ENCODE measurements around the gene ANKRD13A. TPM values are rescaled to one million over a fixed set of nuclear protein-coding genes. Genes with fewer than 3 reads are reported as not detected.

The ANKRD13A gene
- total and polyA plus RNA-seq, 2 of the 8 experiments (the other 6 are each of a cell fraction or from before 2014, with no cell fraction given): 16.8 to 21.4 TPM

DNA sequence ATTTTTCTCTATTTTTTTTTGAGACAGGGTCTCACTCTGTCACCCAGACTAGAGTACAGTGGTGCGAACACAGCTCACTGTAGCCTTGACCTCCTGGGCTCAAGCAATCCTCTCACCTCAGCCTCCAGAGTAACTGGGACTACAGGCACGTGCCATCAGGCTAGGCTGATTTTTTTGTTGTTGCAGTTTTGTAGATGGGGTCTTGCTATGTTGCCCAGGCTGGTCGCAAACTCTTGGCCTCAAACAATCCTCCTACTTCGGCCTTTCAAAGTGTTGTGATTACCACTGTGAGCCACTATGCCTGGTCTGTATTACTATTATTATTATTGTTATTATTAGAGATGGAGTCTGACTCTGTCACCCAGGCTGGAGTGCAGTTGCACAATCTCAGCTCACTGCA is 26.4 kb upstream of the ANKRD13A start:
- WGBS, 2 experiments (ENCODE audit: extremely low coverage in 1 of 2, insufficient coverage in 1 of 2, insufficient read length in 1 of 2, insufficient replicate concordance in 2 of 2, low coverage in 1 of 2, low lambda C conversion rate in 2 of 2, missing lambda C conversion rate in 1 of 2): 88% methylated on average over 4 of the region's 4 CpGs; no CpG with 5 or more reads in 1 of the 2 experiments
- no peaks in the 10 kb centered on the region; a peak in 3 of 8 replicates for H3K36me3 ChIP-seq (ENCODE audit: control insufficient read depth in 2 of 4, insufficient read depth in 4 of 4, low read length in 3 of 4)
- ChIA-PET POLR2A (ENCODE audit: partially characterized antibody) (no interaction called here), CTCF (ENCODE audit: partially characterized antibody) (interaction anchor here (0.6 to 0.8 kb wide), 2 partner anchors 83 to 167 kb away, joined by 3 read pairs; no protein-coding TSS in a partner anchor)
- no peak overlapping the region for H2BK5ac ChIP-seq (ENCODE audit: low read depth, low read length)
- H4K5ac ChIP-seq (ENCODE audit: insufficient read length, low read depth, low read length): no peak overlapping the region
- no peaks in the 10 kb centered on the region for H3K79me2 ChIP-seq (ENCODE audit: control insufficient read depth in 1 of 2, insufficient read depth in 2 of 2, low read length in 2 of 2)
- no peak overlapping the region for H3K4ac ChIP-seq (replicated peaks; ENCODE audit: insufficient read length, low read depth, low read length)
- no peaks in the 10 kb centered on the region for H3K9me3 ChIP-seq (ENCODE audit: insufficient read depth in 2 of 2, low read depth in 1 of 2, low read length in 1 of 2)
- no peak overlapping the region for H2BK20ac ChIP-seq (ENCODE audit: low read length)
- H3K79me1 ChIP-seq (ENCODE audit: low read depth, low read length): no peaks in the 10 kb centered on the region
- DNase-seq (ENCODE audit: low read depth in 1 of 2, low spot score in 2 of 2) (no peak), FAIRE-seq (no peak)
- H3K4me2 ChIP-seq (ENCODE audit: insufficient read depth in 1 of 2, low read depth in 2 of 2, low read length in 2 of 2): no peak overlapping the region
- no peak overlapping the region for H2AK5ac ChIP-seq (ENCODE audit: low read depth, low read length)
- no peak overlapping the region for H3K18ac ChIP-seq (ENCODE audit: extremely low read depth, low read length)
- no peak overlapping the region for H3K9ac ChIP-seq (replicated peaks in 1 of 4; ENCODE audit: extremely low read depth in 1 of 4, low read depth in 3 of 4, low read length in 3 of 4)
- H3K4me1 ChIP-seq (replicated peaks in 1 of 4; ENCODE audit: control insufficient read depth in 3 of 4, insufficient read depth in 4 of 4, low read length in 3 of 4): no peaks in the 10 kb centered on the region
- H2BK12ac ChIP-seq (ENCODE audit: low read depth, low read length): no peak overlapping the region
- no peak overlapping the region for H2BK15ac ChIP-seq (ENCODE audit: low read length)
- H3K27ac ChIP-seq (ENCODE audit: low read depth, low read length): no peak overlapping the region
- H2AFZ ChIP-seq (ENCODE audit: low read length): no peak overlapping the region
- no peak overlapping the region for H4K8ac ChIP-seq (ENCODE audit: extremely low read depth, insufficient read depth, low read length)
- H3K23me2 ChIP-seq (ENCODE audit: low read depth, low read length): no peaks in the 10 kb centered on the region
- H4K20me1 ChIP-seq (replicated peaks in 1 of 2; ENCODE audit: control insufficient read depth in 1 of 2, insufficient read depth in 2 of 2, low read length in 2 of 2): no peaks in the 10 kb centered on the region
- no peak overlapping the region for H4K91ac ChIP-seq (replicated peaks; ENCODE audit: insufficient read length, low read length)
- no peak overlapping the region for H3K14ac ChIP-seq (ENCODE audit: insufficient read length)
- no peak overlapping the region for H3K56ac ChIP-seq (replicated peaks; ENCODE audit: insufficient read length, low read depth, low read length)
- no peaks in the 10 kb centered on the region for H3K27me3 ChIP-seq (replicated peaks in 1 of 4; ENCODE audit: control insufficient read depth in 3 of 4, extremely low read depth in 1 of 4, insufficient read depth in 3 of 4, low read length in 3 of 4)
- no peak overlapping the region for H2BK120ac ChIP-seq (replicated peaks; ENCODE audit: low read depth, low read length)
- no peak overlapping the region for H3K23ac ChIP-seq (ENCODE audit: insufficient read length)
- no peak overlapping the region for H3K4me3 ChIP-seq (ENCODE audit: extremely low read depth in 1 of 4, insufficient read depth in 2 of 4, low read depth in 3 of 4, low read length in 4 of 4)
- TF ChIP-seq GTF2F1 (IDR thresholded peaks at IDR 0.05; ENCODE audit: borderline replicate concordance, low read depth, low read length) (no peak), RXRA (IDR thresholded peaks at IDR 0.05; ENCODE audit: insufficient read depth, low read depth, low read length) (no peak), PHF8 (conservative IDR thresholded peaks at IDR 0.05; ENCODE audit: low read depth, low read length) (no peak), SP2 (IDR thresholded peaks at IDR 0.05; ENCODE audit: low read length) (no peak), KDM5A (IDR thresholded peaks at IDR 0.05; ENCODE audit: low read length) (no peak), RFX5 (IDR thresholded peaks at IDR 0.05; ENCODE audit: borderline replicate concordance, low read depth, low read length) (no peak), CREB1 (IDR thresholded peaks at IDR 0.05) (no peak), CHD1 (IDR thresholded peaks at IDR 0.05; ENCODE audit: low read depth, low read length) (no peak), TEAD4 (IDR thresholded peaks at IDR 0.05; ENCODE audit: low read depth, low read length) (no peak), BRCA1 (IDR thresholded peaks at IDR 0.05; ENCODE audit: low read depth, low read length) (no peak), POLR2AphosphoS5 (IDR thresholded peaks at IDR 0.05; ENCODE audit: low read depth, low read length) (no peak), TCF12 (IDR thresholded peaks at IDR 0.05; ENCODE audit: low read depth, low read length) (no peak), HDAC2 (IDR thresholded peaks at IDR 0.05; ENCODE audit: borderline replicate concordance in 1 of 2, low read depth in 2 of 2, low read length in 2 of 2) (no peak), KDM4A (IDR thresholded peaks at IDR 0.05; ENCODE audit: low read depth, low read length, severe bottlenecking) (no peak), YY1 (IDR thresholded peaks at IDR 0.05; ENCODE audit: low read depth, low read length) (no peak)
- TF ChIP-seq, protein P1, sequence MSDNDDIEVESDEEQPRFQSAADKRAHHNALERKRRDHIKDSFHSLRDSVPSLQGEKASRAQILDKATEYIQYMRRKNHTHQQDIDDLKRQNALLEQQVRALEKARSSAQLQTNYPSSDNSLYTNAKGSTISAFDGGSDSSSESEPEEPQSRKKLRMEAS (IDR thresholded peaks at IDR 0.05): no peak

All from H1 (cell line).